HepG2 (cell line): ENCODE measurements around the gene ILKAP. TPM values are rescaled to one million over a fixed set of nuclear protein-coding genes. Genes with fewer than 3 reads are reported as not detected.
A peak's percentile ranks its signal among the peaks of the same experiment; 100 is the strongest.

ENCODE experiments used
- DDIT3 ChIP-seq: sonication (generic); formaldehyde crosslinking; IDR thresholded peaks from 2 replicates; pipeline ENCODE4 v1.4.0; 2020; ENCODE audit warnings: mild to moderate bottlenecking, missing genetic modification reagents
- MIER3 ChIP-seq: IDR thresholded peaks from 2 replicates; pipeline ENCODE4 v1.6.1; 2016; ENCODE audit warnings: missing compliant biosample characterization, borderline replicate concordance
- MTA1 ChIP-seq: sonication (generic); formaldehyde crosslinking; IDR thresholded peaks from 2 replicates; pipeline ENCODE4 v1.4.0; 2020; ENCODE audit warnings: missing genetic modification reagents, mild to moderate bottlenecking, borderline replicate concordance
- RARG ChIP-seq: sonication (generic); formaldehyde crosslinking; IDR thresholded peaks from 2 replicates; pipeline ENCODE4 v1.4.0; 2020; ENCODE audit warnings: low read depth, mild to moderate bottlenecking, missing genetic modification reagents
- RBM22 ChIP-seq: fragments of 200-400 bp; formaldehyde crosslinking; optimal IDR thresholded peaks from 2 replicates; pipeline ENCODE3; 2017; ENCODE audit warnings: mild to moderate bottlenecking, low read length, moderate library complexity
- SMAD1 ChIP-seq: sonication (generic); formaldehyde crosslinking; IDR thresholded peaks from 2 replicates; pipeline ENCODE4 v1.4.0; 2020; ENCODE audit warnings: missing genetic modification reagents, low read depth, mild to moderate bottlenecking, borderline replicate concordance
- SMYD3 ChIP-seq: sonication (generic); formaldehyde crosslinking; IDR thresholded peaks from 2 replicates; pipeline ENCODE4 v1.8.1; 2023; ENCODE audit warnings: mild to moderate bottlenecking, missing genetic modification reagents
- SNAI1 ChIP-seq: sonication (generic); formaldehyde crosslinking; IDR thresholded peaks from 2 replicates; pipeline ENCODE4 v1.5.0; 2020; ENCODE audit warnings: mild to moderate bottlenecking, missing genetic modification reagents, borderline replicate concordance
- TARDBP ChIP-seq: sonication (generic); formaldehyde crosslinking; IDR thresholded peaks from 2 replicates; pipeline ENCODE4 v1.8.0; 2022; ENCODE audit warnings: mild to moderate bottlenecking, missing genetic modification reagents
- THAP9 ChIP-seq: sonication (generic); formaldehyde crosslinking; IDR thresholded peaks from 2 replicates; pipeline ENCODE4; 2020; ENCODE audit warnings: missing genetic modification reagents, mild to moderate bottlenecking, borderline replicate concordance
- XRCC5 ChIP-seq: fragments of 200-400 bp; formaldehyde crosslinking; optimal IDR thresholded peaks from 2 replicates; pipeline ENCODE3; 2017; ENCODE audit warnings: mild to moderate bottlenecking, low read length
- ZKSCAN1 ChIP-seq: fragments of 150-350 bp; IDR thresholded peaks from 2 replicates; pipeline ENCODE4 v1.6.1; 2014; ENCODE audit warnings: low read length
- ZMYM3 ChIP-seq: sonication (generic); formaldehyde crosslinking; IDR thresholded peaks from 2 replicates; pipeline ENCODE4 v1.5.1; 2020; ENCODE audit warnings: mild to moderate bottlenecking, missing genetic modification reagents
- ZNF180 ChIP-seq: sonication (generic); formaldehyde crosslinking; IDR thresholded peaks from 2 replicates; pipeline ENCODE4 v1.4.0; 2020; ENCODE audit warnings: low read depth, missing genetic modification reagents, borderline replicate concordance
- ZNF569 ChIP-seq: sonication (generic); formaldehyde crosslinking; IDR thresholded peaks from 2 replicates; pipeline ENCODE4 v1.5.0; 2020; ENCODE audit warnings: mild to moderate bottlenecking, missing genetic modification reagents, moderate library complexity, borderline replicate concordance
- ZNF687 ChIP-seq: sonication (generic); formaldehyde crosslinking; IDR thresholded peaks from 2 replicates; pipeline ENCODE4 v1.5.1; 2020; ENCODE audit warnings: mild to moderate bottlenecking, missing genetic modification reagents, moderate library complexity
- ZNF788 ChIP-seq: sonication (generic); formaldehyde crosslinking; IDR thresholded peaks from 2 replicates; pipeline ENCODE4 v1.5.0; 2020; ENCODE audit warnings: mild to moderate bottlenecking, missing genetic modification reagents, borderline replicate concordance
- polyA plus RNA-seq, 8 experiments: library from polyadenylated mRNA; depleted of rRNA in 3 of 8; stranded (reverse) in 7 of 8; unstranded in 1 of 8; fragments of >200 nt; fragmentation: Illumina TruSeq in 4 of 8; extraction: Trizol in 4 of 8; gene quantifications; 2 replicates each; pipeline versions ENCODE4 v1.2.1 to v1.2.3, GENCODE V29; 2011 to 2016; ENCODE audit warnings: low read depth in 4 of 8, missing spikeins in 1 of 8, mixed read lengths in 1 of 8; ENCODE audit not compliant: insufficient read depth in 1 of 8
- total RNA-seq, 5 experiments: library from RNA; depleted of rRNA; stranded (reverse); fragments of >200 nt; fragmentation: Illumina TruSeq; extraction: Trizol; gene quantifications; 2 replicates each; pipeline ENCODE4 v1.2.3, GENCODE V29; 2016; ENCODE audit warnings: low read depth in 1 of 5
- TF ChIP-seq, protein P1 (sequence below): sonication (generic); formaldehyde crosslinking; IDR thresholded peaks from 2 replicates; pipeline ENCODE4 v1.5.0; 2020; ENCODE audit warnings: missing genetic modification reagents
- TF ChIP-seq, protein P2 (sequence below): sonication (generic); formaldehyde crosslinking; IDR thresholded peaks from 2 replicates; pipeline ENCODE4 v1.8.0; 2022; ENCODE audit warnings: mild to moderate bottlenecking, missing genetic modification reagents, borderline replicate concordance

Gene ILKAP
- total and polyA plus RNA-seq, 2 of the 13 experiments (the other 11 are each of a cell fraction or from before 2014, with no cell fraction given), result 29.6 to 33.1 TPM

GRCh38 chr2:238203973-238204683 is 633 bp upstream of the ILKAP start (continued):
- TF ChIP-seq RARG (CRISPR knock-in tag) (no peak), TARDBP (CRISPR knock-in tag) (peak; percentile 47; the same call in 1 of the 2 replicates), ZMYM3 (CRISPR knock-in tag) (no peak), SNAI1 (no peak), ZKSCAN1 (no peak), XRCC5 (no peak), SMAD1 (CRISPR knock-in tag) (peak; percentile 19; the same call in 1 of the 2 replicates), ZNF788 (CRISPR knock-in tag) (peak; percentile 68; the same call in 1 of the 2 replicates), ZNF569 (CRISPR knock-in tag) (0 out of 2 replicates have a peak, but pooled peaks have one; percentile 56), ZNF180 (no peak), MIER3 (CRISPR knock-in tag) (no peak), RBM22 (no peak), DDIT3 (no peak), SMYD3 (CRISPR knock-in tag) (peak; percentile 37; the same call in 1 of the 2 replicates), MTA1 (CRISPR knock-in tag) (0 out of 2 replicates have a peak, but pooled peaks have one; percentile 23), THAP9 (CRISPR knock-in tag) (no peak), ZNF687 (CRISPR knock-in tag) (peak; percentile 49; the same call in 1 of the 2 replicates)
- TF ChIP-seq, protein P1, sequence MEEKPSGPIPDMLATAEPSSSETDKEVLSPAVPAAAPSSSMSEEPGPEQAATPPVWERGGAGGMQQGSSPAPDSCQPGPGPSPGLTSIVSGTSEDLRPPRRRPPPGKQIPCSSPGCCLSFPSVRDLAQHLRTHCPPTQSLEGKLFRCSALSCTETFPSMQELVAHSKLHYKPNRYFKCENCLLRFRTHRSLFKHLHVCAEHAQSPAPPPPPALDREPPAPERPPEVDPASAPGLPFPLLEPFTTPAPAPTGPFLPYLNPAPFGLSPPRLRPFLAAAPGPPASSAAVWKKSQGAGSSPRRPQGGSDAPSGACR (CRISPR knock-in tag), result no peak
- TF ChIP-seq, protein P2, sequence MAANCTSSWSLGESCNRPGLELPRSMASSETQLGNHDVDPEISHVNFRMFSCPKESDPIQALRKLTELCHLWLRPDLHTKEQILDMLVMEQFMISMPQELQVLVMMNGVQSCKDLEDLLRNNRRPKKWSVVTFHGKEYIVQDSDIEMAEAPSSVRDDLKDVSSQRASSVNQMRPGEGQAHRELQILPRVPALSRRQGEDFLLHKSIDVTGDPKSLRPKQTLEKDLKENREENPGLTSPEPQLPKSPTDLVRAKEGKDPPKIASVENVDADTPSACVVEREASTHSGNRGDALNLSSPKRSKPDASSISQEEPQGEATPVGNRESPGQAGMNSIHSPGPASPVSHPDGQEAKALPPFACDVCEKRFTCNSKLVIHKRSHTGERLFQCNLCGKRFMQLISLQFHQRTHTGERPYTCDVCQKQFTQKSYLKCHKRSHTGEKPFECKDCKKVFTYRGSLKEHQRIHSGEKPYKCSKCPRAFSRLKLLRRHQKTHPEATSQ (CRISPR knock-in tag), result no peak
